Gastrocnemius medialis (tissue), 4 donors: ENCODE data around the gene SCG5. TPM values are rescaled to one million over a fixed set of nuclear protein-coding genes. Genes with fewer than 3 reads are reported as not detected.

ENCODE experiments used
- ATAC-seq, 2 donors: fragments of 150-250 bp; one replicate each; pipeline ENCODE4 v1.9.1; 2016
- DNase-seq, 2 donors: peaks; one replicate each; pipeline ENCODE4 v3.0.0-alpha.2; 2019
- H3K27ac ChIP-seq, 4 donors: fragments of 200-600 bp; sonication (generic); 1 replicate in 1 of 4; 2 replicates in 3 of 4; pipeline ENCODE4 v1.5.1; 2016 to 2018; ENCODE audit warnings: mild to moderate bottlenecking in 2 of 4, moderate library complexity in 1 of 4
- H3K27me3 ChIP-seq, 3 donors: fragments of 200-600 bp; sonication (generic) in 2 of 3; 1 replicate in 1 of 3; 2 replicates in 2 of 3; pipeline versions ENCODE4 v1.5.1 to v1.6.0; 2016 to 2019; ENCODE audit warnings: mild to moderate bottlenecking in 1 of 3, moderate library complexity in 1 of 3
- H3K36me3 ChIP-seq, 2 donors: fragments of 200-600 bp; sonication (generic) in 1 of 2; one replicate each; pipeline ENCODE4 v1.5.1; 2017 to 2018
- H3K4me1 ChIP-seq, 2 donors: fragments of 200-600 bp; sonication (generic) in 1 of 2; one replicate each; pipeline ENCODE4 v1.5.1; 2016 to 2017; ENCODE audit warnings: mild to moderate bottlenecking in 2 of 2
- H3K4me3 ChIP-seq, 4 donors: fragments of 200-600 bp; sonication (generic) in 3 of 4; 1 replicate in 1 of 4; 2 replicates in 3 of 4; pipeline ENCODE4 v1.5.1; 2016 to 2019; ENCODE audit warnings: mild to moderate bottlenecking in 2 of 4
- H3K9me3 ChIP-seq, 3 donors: fragments of 200-600 bp; sonication (generic) in 2 of 3; 1 replicate in 1 of 3; 2 replicates in 2 of 3; pipeline ENCODE4 v1.5.1; 2016 to 2019
- POLR2A ChIP-seq, 2 donors: fragments of 450-650 bp; IDR thresholded peaks; one replicate each; pipeline ENCODE4 v1.6.1; 2017; ENCODE audit warnings: antibody characterized with exemption in 2 of 2, mild to moderate bottlenecking in 2 of 2, moderate library complexity in 2 of 2
- in situ Hi-C, 4 donors: fragments of 200-750 bp; cut with MboI; loops; one replicate each; pipeline versions ENCODE4 v1.15.0 to v1.8.0; 2017; ENCODE audit warnings: low sequenced_read_pairs in 4 of 4
- intact Hi-C: fragments of 100-400 bp; cut with DNase I; formaldehyde crosslinking; loops from one replicate; pipeline ENCODE4 v1.15.1; 2023; ENCODE audit warnings: low total_unique reads
- total RNA-seq, 4 donors: library from RNA; depleted of rRNA; stranded (reverse); fragments of >200 nt; gene quantifications; one replicate each; pipeline versions ENCODE4 v1.1.0 to v1.2.3, GENCODE V29; 2016
- TF ChIP-seq, protein P1 (sequence below), 5 experiments: fragments of 450-650 bp in 3 of 5; fragments of 200-600 bp in 2 of 5; sonication (generic) in 2 of 5; IDR thresholded peaks in 4 of 5; conservative IDR thresholded peaks in 1 of 5; 1 replicate in 4 of 5; 2 replicates in 1 of 5; pipeline ENCODE4 v1.5.1; 2016 to 2019; ENCODE audit warnings: antibody characterized with exemption in 5 of 5, mild to moderate bottlenecking in 3 of 5, moderate library complexity in 3 of 5

SCG5 gene
- total RNA-seq, 4 donors from 2014 or later = 0.53 TPM; not detected in 3

DNA sequence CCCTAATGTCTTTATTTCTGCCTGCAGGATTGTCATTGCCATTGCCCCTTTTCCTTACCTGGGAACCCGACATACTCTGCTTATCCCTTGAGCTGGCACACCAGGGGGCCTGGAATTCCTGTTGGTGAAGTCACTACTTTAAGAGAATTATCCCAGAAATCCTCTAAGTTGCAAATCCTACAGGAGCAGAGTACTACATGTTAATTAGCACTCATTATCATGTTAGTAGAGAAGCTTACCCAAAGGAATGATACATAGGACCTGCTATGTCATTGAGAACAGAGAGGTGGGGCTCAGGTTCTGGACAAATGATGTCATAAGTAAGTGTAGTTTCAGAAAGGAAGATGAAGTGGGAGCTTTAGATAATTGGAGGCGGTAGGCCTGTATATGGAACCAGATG is 27.4 kb downstream of the SCG5 start:
- no peaks in the 10 kb centered on the region for H3K9me3 ChIP-seq
- H3K36me3 ChIP-seq = no peaks in the 10 kb centered on the region
- no peak for TF ChIP-seq POLR2A (IDR thresholded peaks at IDR 0.05)
- TF ChIP-seq, protein P1, sequence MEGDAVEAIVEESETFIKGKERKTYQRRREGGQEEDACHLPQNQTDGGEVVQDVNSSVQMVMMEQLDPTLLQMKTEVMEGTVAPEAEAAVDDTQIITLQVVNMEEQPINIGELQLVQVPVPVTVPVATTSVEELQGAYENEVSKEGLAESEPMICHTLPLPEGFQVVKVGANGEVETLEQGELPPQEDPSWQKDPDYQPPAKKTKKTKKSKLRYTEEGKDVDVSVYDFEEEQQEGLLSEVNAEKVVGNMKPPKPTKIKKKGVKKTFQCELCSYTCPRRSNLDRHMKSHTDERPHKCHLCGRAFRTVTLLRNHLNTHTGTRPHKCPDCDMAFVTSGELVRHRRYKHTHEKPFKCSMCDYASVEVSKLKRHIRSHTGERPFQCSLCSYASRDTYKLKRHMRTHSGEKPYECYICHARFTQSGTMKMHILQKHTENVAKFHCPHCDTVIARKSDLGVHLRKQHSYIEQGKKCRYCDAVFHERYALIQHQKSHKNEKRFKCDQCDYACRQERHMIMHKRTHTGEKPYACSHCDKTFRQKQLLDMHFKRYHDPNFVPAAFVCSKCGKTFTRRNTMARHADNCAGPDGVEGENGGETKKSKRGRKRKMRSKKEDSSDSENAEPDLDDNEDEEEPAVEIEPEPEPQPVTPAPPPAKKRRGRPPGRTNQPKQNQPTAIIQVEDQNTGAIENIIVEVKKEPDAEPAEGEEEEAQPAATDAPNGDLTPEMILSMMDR (IDR thresholded peaks at IDR 0.05 in 4 of 5, conservative IDR thresholded peaks at IDR 0.05 in 1 of 5) = no peak
- intact Hi-C loops = no loop called here
- H3K27me3 ChIP-seq = no peaks in the 10 kb centered on the region
- no peak overlapping the region for H3K4me3 ChIP-seq
- DNase-seq = no peak
- no peak for ATAC-seq
- in situ Hi-C loops = loop anchor here (25.0 kb wide), 2 partner anchors 318 to 468 kb away; no protein-coding TSS in a partner anchor
- H3K27ac ChIP-seq = no peak overlapping the region
- no peaks in the 10 kb centered on the region for H3K4me1 ChIP-seq

DNA sequence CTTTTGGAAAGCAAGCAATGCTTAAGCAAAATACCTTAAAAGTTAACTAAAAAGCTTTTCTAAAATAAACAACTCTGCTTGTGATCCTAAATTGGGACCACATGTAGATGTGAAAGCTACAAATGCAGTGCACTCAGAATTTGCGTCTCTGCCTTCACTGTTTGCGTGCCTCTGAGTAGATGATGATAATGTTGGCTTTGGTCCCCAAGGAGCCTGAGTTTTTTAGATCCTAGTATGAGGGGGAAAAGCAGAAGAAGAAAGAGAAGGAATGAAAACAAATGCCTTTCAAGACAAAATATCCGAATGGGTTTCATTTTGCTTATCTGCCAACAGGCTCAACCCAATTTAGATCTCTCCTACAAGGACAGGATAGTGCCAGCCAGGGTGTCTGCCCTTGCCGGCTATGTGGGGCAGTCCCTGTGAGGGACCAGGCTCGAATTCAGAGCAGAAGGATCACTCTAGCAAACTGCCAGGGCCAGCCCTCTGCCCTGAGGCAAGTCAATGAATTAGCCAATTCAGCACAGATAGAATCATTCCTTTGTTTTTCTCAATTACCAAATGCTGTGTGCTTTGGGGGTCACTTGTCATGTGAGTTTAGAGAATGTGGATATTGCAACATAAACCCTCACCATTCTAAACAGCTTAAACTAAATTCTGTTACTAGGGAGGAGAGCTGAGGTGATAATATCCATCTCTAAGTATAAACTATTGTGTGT is 28.5 kb downstream of the SCG5 start:
- no peaks in the 10 kb centered on the region for H3K9me3 ChIP-seq
- TF ChIP-seq POLR2A (IDR thresholded peaks at IDR 0.05) = no peak
- DNase-seq (no peak), ATAC-seq (no peak)
- H3K4me1 ChIP-seq = no peaks in the 10 kb centered on the region
- H3K27me3 ChIP-seq = no peaks in the 10 kb centered on the region
- H3K36me3 ChIP-seq = no peaks in the 10 kb centered on the region
- H3K4me3 ChIP-seq = no peak overlapping the region
- in situ Hi-C loops (loop anchor here (25.0 kb wide), 2 partner anchors 317 to 467 kb away; no protein-coding TSS in a partner anchor), intact Hi-C loops (no loop called here)
- no peak overlapping the region for H3K27ac ChIP-seq

DNA sequence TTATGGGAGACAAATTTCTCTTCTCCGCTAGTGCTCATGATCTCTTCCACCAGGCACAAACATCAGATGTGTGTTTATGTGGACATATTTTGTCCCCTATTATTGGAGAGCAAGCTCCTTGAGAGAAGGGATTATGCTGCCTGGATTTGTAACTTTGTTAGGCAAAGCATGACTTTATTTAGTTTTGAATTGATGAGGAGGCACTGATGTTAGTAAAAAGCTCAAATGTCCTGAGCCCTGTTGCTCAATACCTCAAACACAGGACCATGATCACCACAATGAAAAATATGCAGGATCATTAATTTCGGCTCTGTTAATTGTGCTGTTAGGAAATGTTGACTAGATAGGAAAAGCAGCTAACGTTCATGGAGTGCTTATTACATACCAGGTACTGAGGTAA is 29.1 kb downstream of the SCG5 start:
- intact Hi-C loops = no loop called here
- Histone ChIP-seq H3K27ac (no peak overlapping the region), H3K4me1 (no peaks in the 10 kb centered on the region)

GRCh38 chr15:32671339-32672325 is 30.1 kb downstream of the SCG5 start:
- DNase-seq = no peak
- no peaks in the 10 kb centered on the region for H3K9me3 ChIP-seq
- H3K4me1 ChIP-seq = no peaks in the 10 kb centered on the region
- intact Hi-C loops = no loop called here
- ATAC-seq = no peak
- H3K4me3 ChIP-seq = no peak overlapping the region
- in situ Hi-C loops = loop anchor here (25.0 kb wide), 2 partner anchors 316 to 466 kb away; no protein-coding TSS in a partner anchor
- no peak for TF ChIP-seq POLR2A (IDR thresholded peaks at IDR 0.05)
- TF ChIP-seq, protein P1 (IDR thresholded peaks at IDR 0.05 in 4 of 5, conservative IDR thresholded peaks at IDR 0.05 in 1 of 5) = no peak
- no peaks in the 10 kb centered on the region for H3K27me3 ChIP-seq
- H3K36me3 ChIP-seq = no peaks in the 10 kb centered on the region
- no peak overlapping the region for H3K27ac ChIP-seq

More for the DNA sequence above, 29.1 kb downstream of the SCG5 start:
- H3K4me3 ChIP-seq = no peak overlapping the region
- DNase-seq = no peak
- no peaks in the 10 kb centered on the region for H3K36me3 ChIP-seq
- TF ChIP-seq, protein P1 (IDR thresholded peaks at IDR 0.05 in 4 of 5, conservative IDR thresholded peaks at IDR 0.05 in 1 of 5) = no peak
- TF ChIP-seq POLR2A (IDR thresholded peaks at IDR 0.05) = no peak
- in situ Hi-C loops = loop anchor here (25.0 kb wide), 2 partner anchors 317 to 467 kb away; no protein-coding TSS in a partner anchor
- no peaks in the 10 kb centered on the region for H3K27me3 ChIP-seq
- H3K9me3 ChIP-seq = no peaks in the 10 kb centered on the region
- no peak for ATAC-seq

GRCh38 chr15:32674681-32675080 is 33.2 kb downstream of the SCG5 start:
- no peaks in the 10 kb centered on the region for H3K27me3 ChIP-seq
- ATAC-seq (no peak), DNase-seq (no peak)
- H3K4me1 ChIP-seq = no peaks in the 10 kb centered on the region
- H3K4me3 ChIP-seq = no peak overlapping the region
- in situ Hi-C loops = loop anchor here (25.0 kb wide), 2 partner anchors 313 to 463 kb away; no protein-coding TSS in a partner anchor
- H3K9me3 ChIP-seq = no peaks in the 10 kb centered on the region
- intact Hi-C loops = no loop called here
- no peaks in the 10 kb centered on the region for H3K36me3 ChIP-seq
- TF ChIP-seq POLR2A (IDR thresholded peaks at IDR 0.05) = no peak
- TF ChIP-seq, protein P1 (IDR thresholded peaks at IDR 0.05 in 4 of 5, conservative IDR thresholded peaks at IDR 0.05 in 1 of 5) = no peak
- H3K27ac ChIP-seq = no peak overlapping the region
